GM12891 (cell line): ENCODE data around the gene PLCG2.
"Not testable (repeated sequence)": the region's sequence is repeated elsewhere in the genome, so short reads cannot be mapped to it uniquely, and the experiment has no call there.

Source experiments
- PAX5 ChIP-seq: IDR thresholded peaks from 2 replicates; pipeline ENCODE4 v1.6.1; 2011; ENCODE audit warnings: low read length, moderate library complexity, mild to moderate bottlenecking; ENCODE audit not compliant: insufficient read depth, severe bottlenecking
- POLR2A ChIP-seq: IDR thresholded peaks from 2 replicates; pipeline ENCODE4 v1.6.1; 2011; ENCODE audit warnings: low read depth, low read length, control low read depth
- POLR2AphosphoS5 ChIP-seq: IDR thresholded peaks from 2 replicates; pipeline ENCODE4 v1.6.1; 2011; ENCODE audit warnings: low read depth, low read length, control low read depth
- POU2F2 ChIP-seq: IDR thresholded peaks from 2 replicates; pipeline ENCODE4 v1.6.1; 2011; ENCODE audit warnings: low read depth, mild to moderate bottlenecking, control low read depth, low read length, moderate library complexity
- SPI1 ChIP-seq: IDR thresholded peaks from 2 replicates; pipeline ENCODE4 v1.6.1; 2011; ENCODE audit warnings: low read depth, low read length, control low read depth
- TAF1 ChIP-seq: IDR thresholded peaks from 2 replicates; pipeline ENCODE4 v1.6.1; 2011; ENCODE audit warnings: low read depth, low read length, control low read depth

DNA sequence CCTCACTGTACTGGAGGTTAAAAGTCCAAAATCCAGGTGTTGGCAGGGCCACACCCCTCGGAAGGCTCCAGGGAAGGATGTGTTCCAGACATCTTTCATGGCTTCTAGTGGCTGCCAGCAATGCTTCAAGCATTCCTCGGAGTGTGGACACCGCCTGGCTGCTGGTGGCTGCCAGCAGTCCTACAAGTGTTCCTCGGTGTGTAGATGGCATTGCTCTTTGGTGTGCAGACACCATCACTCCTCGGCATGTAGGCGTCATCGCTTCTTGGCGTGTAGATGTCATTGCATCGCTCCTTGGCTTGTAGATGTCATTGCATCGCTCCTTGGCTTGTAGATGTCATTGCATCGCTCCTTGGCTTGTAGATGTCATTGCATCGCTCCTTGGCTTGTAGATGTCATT is 98.4 kb downstream of the PLCG2 start:
- not testable (repeated sequence) for TF ChIP-seq TAF1, POLR2A, POLR2AphosphoS5, SPI1, PAX5, POU2F2
